MM.1S (cell line): Measurements from ENCODE around the gene INSC.

Source experiments
- DNase-seq: peaks from one replicate; pipeline ENCODE4 v3.0.0-alpha.2; 2015
- H2AFZ ChIP-seq: fragments of 300-600 bp; sonication (generic); 2 replicates; pipeline ENCODE4 v1.6.0; 2016; ENCODE audit warnings: antibody characterized with exemption, low read length
- H3F3A ChIP-seq: fragments of 300-600 bp; sonication (generic); 2 replicates; pipeline ENCODE4 v1.6.1; 2016; ENCODE audit warnings: mild to moderate bottlenecking, antibody characterized with exemption, low read length, moderate library complexity, mixed read lengths; ENCODE audit not compliant: insufficient read depth
- H3K27ac ChIP-seq: fragments of 300-600 bp; sonication (generic); 2 replicates; pipeline ENCODE4 v1.5.1; 2016; ENCODE audit warnings: mild to moderate bottlenecking, low read length
- H3K27me3 ChIP-seq: fragments of 300-600 bp; sonication (generic); replicated peaks from 2 replicates; pipeline ENCODE4 v1.6.0; 2016; ENCODE audit warnings: low read length; ENCODE audit not compliant: insufficient read depth
- H3K36me3 ChIP-seq: fragments of 300-600 bp; sonication (generic); replicated peaks from 2 replicates; pipeline ENCODE4 v1.6.1; 2016; ENCODE audit warnings: mild to moderate bottlenecking, low read length, mixed read lengths; ENCODE audit not compliant: insufficient read depth
- H3K4me1 ChIP-seq: fragments of 300-600 bp; sonication (generic); 2 replicates; pipeline ENCODE4 v1.6.1; 2016; ENCODE audit warnings: low read length, mixed read lengths
- H3K4me2 ChIP-seq: fragments of 300-600 bp; sonication (generic); 2 replicates; pipeline ENCODE4 v1.6.0; 2016; ENCODE audit warnings: low read depth, low read length
- H3K4me3 ChIP-seq: fragments of 300-600 bp; sonication (generic); 2 replicates; pipeline ENCODE4 v1.5.1; 2016; ENCODE audit warnings: low read length, mixed read lengths
- H3K79me2 ChIP-seq: fragments of 300-600 bp; sonication (generic); 2 replicates; pipeline ENCODE4 v1.6.1; 2016; ENCODE audit warnings: mixed run types, low read length, mixed read lengths
- H3K9ac ChIP-seq: fragments of 300-600 bp; sonication (generic); 2 replicates; pipeline ENCODE4 v1.6.1; 2016; ENCODE audit warnings: low read length, mixed read lengths
- H3K9me2 ChIP-seq: fragments of 300-600 bp; sonication (generic); replicated peaks from 2 replicates; pipeline ENCODE4 v1.6.1; 2016; ENCODE audit warnings: mild to moderate bottlenecking, low read length, mixed read lengths; ENCODE audit not compliant: insufficient read depth
- H3K9me3 ChIP-seq: fragments of 300-600 bp; sonication (generic); replicated peaks from 2 replicates; pipeline ENCODE4 v1.6.1; 2016; ENCODE audit warnings: mild to moderate bottlenecking, low read length, mixed read lengths; ENCODE audit not compliant: insufficient read depth
- H4K20me1 ChIP-seq: fragments of 300-600 bp; sonication (generic); 2 replicates; pipeline ENCODE4 v1.6.1; 2016; ENCODE audit warnings: mild to moderate bottlenecking, low read length, moderate library complexity, mixed read lengths; ENCODE audit not compliant: insufficient read depth
- EZH2 ChIP-seq: fragments of 300-600 bp; sonication (generic); optimal IDR thresholded peaks from 2 replicates; pipeline ENCODE3; 2017; ENCODE audit warnings: low read depth, mild to moderate bottlenecking, antibody characterized with exemption, low read length, mixed read lengths
- EZH2phosphoT487 ChIP-seq: fragments of 300-600 bp; sonication (generic); IDR thresholded peaks from 2 replicates; pipeline ENCODE4 v1.6.1; 2018; ENCODE audit warnings: antibody characterized with exemption, low read length
- TF ChIP-seq, protein P1 (sequence below): fragments of 300-600 bp; sonication (generic); IDR thresholded peaks from 2 replicates; pipeline ENCODE4 v1.5.1; 2016; ENCODE audit warnings: antibody characterized with exemption, low read length, mixed read lengths

Gene INSC

DNA sequence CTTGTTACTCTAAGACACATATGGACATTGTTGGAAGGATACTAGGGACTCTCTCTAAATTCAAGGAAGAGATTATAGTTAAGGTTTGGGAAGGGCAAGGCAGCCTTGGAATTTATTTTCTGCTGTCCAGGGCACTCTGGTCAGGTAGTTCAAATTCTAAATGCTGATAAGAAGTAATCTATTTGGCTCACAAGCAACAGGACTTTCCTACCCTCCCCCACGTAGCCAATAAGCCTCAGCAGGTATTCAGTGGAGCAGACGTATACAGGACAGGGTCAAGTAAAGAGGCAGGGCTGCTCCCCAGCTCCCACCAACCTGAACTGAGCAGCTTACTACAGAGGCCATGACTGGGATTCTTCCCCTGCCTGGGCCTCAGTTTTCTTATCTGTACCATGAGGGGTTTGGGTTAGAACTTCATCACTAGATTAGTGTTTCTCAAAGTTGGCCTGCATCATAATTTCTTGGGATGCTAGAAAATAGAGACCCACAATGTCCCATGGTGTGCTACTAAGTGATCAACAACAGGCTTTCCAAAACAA, 6.1 kb upstream of the INSC start:
- no peak for DNase-seq
- Histone ChIP-seq H3K9me2 (no peaks in the 10 kb centered on the region), H3F3A (peaks cover 3% of the 10 kb centered on the region; the same call in 1 of the 2 replicates), H3K79me2 (no peaks in the 10 kb centered on the region), H2AFZ (no peak overlapping the region), H3K4me1 (peaks cover 14% of the 10 kb centered on the region), H3K27ac (peak overlapping the region; percentile 14; the same call in 1 of the 2 replicates), H4K20me1 (no peaks in the 10 kb centered on the region), H3K27me3 (no peaks in the 10 kb centered on the region), H3K36me3 (no peaks in the 10 kb centered on the region), H3K9ac (no peak overlapping the region), H3K4me2 (no peak overlapping the region), H3K4me3 (no peak overlapping the region), H3K9me3 (no peaks in the 10 kb centered on the region)
- no peak for TF ChIP-seq EZH2
- TF ChIP-seq, protein P1, sequence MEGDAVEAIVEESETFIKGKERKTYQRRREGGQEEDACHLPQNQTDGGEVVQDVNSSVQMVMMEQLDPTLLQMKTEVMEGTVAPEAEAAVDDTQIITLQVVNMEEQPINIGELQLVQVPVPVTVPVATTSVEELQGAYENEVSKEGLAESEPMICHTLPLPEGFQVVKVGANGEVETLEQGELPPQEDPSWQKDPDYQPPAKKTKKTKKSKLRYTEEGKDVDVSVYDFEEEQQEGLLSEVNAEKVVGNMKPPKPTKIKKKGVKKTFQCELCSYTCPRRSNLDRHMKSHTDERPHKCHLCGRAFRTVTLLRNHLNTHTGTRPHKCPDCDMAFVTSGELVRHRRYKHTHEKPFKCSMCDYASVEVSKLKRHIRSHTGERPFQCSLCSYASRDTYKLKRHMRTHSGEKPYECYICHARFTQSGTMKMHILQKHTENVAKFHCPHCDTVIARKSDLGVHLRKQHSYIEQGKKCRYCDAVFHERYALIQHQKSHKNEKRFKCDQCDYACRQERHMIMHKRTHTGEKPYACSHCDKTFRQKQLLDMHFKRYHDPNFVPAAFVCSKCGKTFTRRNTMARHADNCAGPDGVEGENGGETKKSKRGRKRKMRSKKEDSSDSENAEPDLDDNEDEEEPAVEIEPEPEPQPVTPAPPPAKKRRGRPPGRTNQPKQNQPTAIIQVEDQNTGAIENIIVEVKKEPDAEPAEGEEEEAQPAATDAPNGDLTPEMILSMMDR = no peak
- TF ChIP-seq EZH2phosphoT487 = no peak

DNA sequence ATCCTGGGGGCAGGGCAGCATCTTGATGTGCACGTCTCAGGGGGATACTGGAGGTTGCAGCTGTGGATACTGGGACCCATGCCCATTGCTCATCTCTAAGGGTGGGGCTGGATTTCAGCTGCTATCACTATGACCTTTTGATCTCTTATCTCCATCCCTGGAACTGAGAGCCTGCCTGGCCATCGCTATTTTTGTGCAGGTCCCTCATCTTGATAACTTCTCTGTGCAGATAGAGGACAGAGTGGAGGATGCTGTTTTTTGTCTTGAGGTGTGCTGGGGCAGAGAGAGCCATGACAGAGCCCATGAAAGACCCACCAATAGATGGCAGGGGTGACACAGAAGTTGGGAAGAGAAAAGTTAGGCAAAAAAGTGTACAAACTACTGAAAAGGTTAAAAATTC, 5.1 kb upstream of the INSC start:
- no peaks in the 10 kb centered on the region for H3K9me2 ChIP-seq
- H3K27me3 ChIP-seq = no peaks in the 10 kb centered on the region
- no peak overlapping the region for H3K9ac ChIP-seq
- no peak overlapping the region for H3K4me3 ChIP-seq
- H2AFZ ChIP-seq = no peak overlapping the region
- H4K20me1 ChIP-seq = no peaks in the 10 kb centered on the region
- DNase-seq = no peak
- H3K36me3 ChIP-seq = no peaks in the 10 kb centered on the region
- H3F3A ChIP-seq = peaks cover 4% of the 10 kb centered on the region; the same call in 1 of the 2 replicates
- H3K4me1 ChIP-seq = peaks cover 21% of the 10 kb centered on the region
- no peaks in the 10 kb centered on the region for H3K79me2 ChIP-seq
- no peak overlapping the region for H3K27ac ChIP-seq
- no peak overlapping the region for H3K4me2 ChIP-seq
- H3K9me3 ChIP-seq = no peaks in the 10 kb centered on the region
- TF ChIP-seq, protein P1 = no peak
- TF ChIP-seq EZH2 (no peak), EZH2phosphoT487 (no peak)

DNA sequence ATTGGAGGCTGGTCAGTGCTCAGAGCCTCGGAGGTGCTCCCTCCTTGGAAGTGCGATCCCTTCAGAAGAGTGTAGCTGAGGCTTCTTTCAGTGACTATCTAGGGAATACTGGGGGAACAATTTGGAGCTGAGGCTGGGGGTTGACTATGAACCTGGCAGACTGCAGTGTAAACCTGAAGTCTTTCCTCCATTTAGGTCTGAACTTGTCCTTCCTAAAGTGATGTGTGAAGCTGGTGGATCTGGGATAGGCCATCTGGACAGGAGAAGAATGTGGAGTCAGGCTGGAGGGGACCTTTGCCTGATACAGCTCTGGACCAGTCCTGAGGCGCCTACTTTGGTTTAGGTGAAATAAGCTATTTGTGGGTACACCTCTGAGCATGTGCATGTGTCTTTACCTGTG, 3.5 kb upstream of the INSC start:
- H3K36me3 ChIP-seq = no peaks in the 10 kb centered on the region
- no peak overlapping the region for H3K9ac ChIP-seq
- no peak overlapping the region for H3K27ac ChIP-seq
- H4K20me1 ChIP-seq = no peaks in the 10 kb centered on the region
- no peak overlapping the region for H3K4me2 ChIP-seq
- no peaks in the 10 kb centered on the region for H3K9me3 ChIP-seq
- TF ChIP-seq, protein P1 = no peak
- TF ChIP-seq EZH2phosphoT487 (no peak), EZH2 (no peak)
- DNase-seq = no peak
- peaks cover 21% of the 10 kb centered on the region for H3K4me1 ChIP-seq
- peaks cover 4% of the 10 kb centered on the region; the same call in 1 of the 2 replicates for H3F3A ChIP-seq
- no peak overlapping the region for H3K4me3 ChIP-seq
- H2AFZ ChIP-seq = no peak overlapping the region
- H3K79me2 ChIP-seq = no peaks in the 10 kb centered on the region
- no peaks in the 10 kb centered on the region for H3K9me2 ChIP-seq
- no peaks in the 10 kb centered on the region for H3K27me3 ChIP-seq
